GM20000 (cell line): ENCODE measurements around the gene LCA5.

Experiments used
- DNase-seq: peaks from one replicate; pipeline ENCODE4 v3.0.0; 2012; ENCODE audit warnings: low spot score
- TF ChIP-seq, protein P1 (sequence below): IDR thresholded peaks from 2 replicates; pipeline ENCODE4 v1.5.1; 2012; ENCODE audit warnings: mild to moderate bottlenecking, control low read depth; ENCODE audit errors: extremely low read depth, missing control alignments

LCA5 gene

DNA sequence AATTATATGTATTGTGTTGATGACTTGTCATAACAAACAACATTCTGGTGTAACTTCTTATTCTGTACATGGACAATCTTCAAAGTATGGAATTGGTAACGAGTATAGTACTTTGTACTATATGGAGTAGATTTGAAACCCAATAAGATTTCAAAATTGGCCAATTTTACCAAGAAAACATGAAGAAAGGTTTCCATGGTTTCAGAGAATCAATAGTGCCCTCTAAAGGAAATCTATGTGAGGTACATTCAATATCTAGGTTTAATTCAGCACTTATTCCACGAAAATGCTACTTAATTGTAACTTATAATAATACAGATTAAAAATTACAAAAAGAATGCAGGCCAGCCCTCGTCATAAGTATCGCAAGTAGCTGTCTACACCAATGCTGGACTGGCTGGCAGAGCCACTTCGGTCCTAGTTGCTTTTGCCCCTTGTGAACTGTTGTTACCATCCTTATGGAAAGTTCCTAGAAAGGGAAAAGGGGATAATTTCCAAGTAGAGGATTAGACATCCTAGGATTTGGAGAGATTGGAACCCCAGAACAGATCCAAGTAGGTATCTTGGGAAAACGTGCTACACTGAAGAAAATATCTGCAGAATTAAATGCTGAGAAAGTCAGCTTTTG lies 70.9 kb downstream of the LCA5 start:
- TF ChIP-seq, protein P1, sequence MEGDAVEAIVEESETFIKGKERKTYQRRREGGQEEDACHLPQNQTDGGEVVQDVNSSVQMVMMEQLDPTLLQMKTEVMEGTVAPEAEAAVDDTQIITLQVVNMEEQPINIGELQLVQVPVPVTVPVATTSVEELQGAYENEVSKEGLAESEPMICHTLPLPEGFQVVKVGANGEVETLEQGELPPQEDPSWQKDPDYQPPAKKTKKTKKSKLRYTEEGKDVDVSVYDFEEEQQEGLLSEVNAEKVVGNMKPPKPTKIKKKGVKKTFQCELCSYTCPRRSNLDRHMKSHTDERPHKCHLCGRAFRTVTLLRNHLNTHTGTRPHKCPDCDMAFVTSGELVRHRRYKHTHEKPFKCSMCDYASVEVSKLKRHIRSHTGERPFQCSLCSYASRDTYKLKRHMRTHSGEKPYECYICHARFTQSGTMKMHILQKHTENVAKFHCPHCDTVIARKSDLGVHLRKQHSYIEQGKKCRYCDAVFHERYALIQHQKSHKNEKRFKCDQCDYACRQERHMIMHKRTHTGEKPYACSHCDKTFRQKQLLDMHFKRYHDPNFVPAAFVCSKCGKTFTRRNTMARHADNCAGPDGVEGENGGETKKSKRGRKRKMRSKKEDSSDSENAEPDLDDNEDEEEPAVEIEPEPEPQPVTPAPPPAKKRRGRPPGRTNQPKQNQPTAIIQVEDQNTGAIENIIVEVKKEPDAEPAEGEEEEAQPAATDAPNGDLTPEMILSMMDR: no peak
- DNase-seq: peak; percentile 33

DNA sequence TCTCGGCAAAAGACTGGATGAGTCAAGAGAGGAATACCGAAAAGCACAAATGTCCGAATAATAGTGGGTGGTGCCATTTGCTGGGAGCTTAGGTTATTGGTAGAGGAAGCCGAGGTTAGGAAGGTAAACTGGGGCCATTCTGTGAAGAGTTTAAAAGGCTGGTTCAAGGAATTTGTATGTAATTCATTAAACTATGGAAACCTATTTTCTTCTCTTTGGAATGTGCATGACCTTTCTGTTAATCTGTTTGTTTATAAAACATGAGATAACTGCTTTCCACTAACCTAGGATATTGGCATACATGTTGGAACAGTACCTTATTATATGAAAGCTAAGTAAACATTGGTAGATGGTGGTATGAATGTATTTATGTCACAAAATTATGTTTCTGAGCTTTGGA lies 71.8 kb downstream of the LCA5 start:
- TF ChIP-seq, protein P1: no peak
- DNase-seq: no peak

DNA sequence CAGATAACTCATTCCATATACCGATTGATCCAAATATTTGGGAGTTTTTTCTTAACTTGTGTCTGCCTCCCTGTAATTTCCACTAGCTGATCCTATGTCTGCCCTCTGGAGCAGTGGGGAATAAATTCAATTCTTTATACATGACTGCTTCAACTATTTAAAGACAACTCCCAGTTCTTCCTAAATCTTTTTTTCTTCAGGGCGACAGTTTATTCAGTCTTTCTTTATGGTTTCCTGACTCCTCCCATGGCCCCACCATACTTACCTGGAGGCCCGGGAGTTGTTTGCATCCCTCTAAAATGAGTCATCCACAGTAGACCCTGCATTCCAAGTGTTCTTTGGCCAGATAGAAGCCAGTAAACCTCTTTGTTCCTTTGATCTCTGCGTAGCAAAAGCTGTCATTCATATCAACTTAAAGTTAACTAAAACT lies 73.6 kb downstream of the LCA5 start:
- DNase-seq: no peak

DNA sequence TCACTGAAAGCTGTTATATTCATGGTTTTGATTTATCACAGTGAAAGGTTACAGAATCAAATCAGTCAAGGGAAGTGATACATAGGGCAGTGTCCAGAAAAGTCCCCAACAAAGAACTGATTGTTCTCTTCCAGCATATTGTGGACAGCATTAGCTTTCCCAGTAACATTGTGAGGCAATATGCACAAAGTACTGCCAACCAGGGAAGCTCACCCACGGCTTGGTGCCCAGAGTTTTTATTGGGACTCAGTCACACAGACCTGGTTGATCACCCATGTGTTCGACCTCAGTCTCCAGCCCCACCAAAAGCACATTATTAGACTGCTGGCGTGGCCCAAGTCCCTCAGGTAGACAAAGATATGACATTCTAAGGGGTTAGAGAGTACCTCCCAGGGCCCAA lies 76.0 kb downstream of the LCA5 start:
- no peak for DNase-seq
- TF ChIP-seq, protein P1: no peak

More for the DNA sequence above, 73.6 kb downstream of the LCA5 start:
- TF ChIP-seq, protein P1: no peak

DNA sequence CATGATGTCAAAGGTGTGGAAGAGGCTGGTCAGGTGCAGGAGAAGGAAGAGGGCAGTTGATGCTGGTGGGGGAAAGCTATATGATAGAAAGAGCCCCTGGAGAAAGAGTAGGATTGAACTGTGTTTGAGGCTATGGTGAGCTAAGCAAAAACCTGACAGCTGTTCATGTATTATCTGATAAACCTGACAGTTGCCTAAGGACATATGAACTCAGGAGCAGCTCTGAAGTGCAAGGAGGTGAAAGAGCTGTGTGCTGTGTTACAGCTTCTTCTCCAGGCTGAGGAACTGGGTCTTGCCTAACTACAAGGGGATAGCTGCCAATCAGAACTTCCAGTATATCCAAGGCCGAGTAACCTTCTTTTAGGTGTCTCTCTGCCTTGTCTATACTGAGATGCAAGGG lies 81.8 kb downstream of the LCA5 start:
- TF ChIP-seq, protein P1: no peak
- no peak for DNase-seq

DNA sequence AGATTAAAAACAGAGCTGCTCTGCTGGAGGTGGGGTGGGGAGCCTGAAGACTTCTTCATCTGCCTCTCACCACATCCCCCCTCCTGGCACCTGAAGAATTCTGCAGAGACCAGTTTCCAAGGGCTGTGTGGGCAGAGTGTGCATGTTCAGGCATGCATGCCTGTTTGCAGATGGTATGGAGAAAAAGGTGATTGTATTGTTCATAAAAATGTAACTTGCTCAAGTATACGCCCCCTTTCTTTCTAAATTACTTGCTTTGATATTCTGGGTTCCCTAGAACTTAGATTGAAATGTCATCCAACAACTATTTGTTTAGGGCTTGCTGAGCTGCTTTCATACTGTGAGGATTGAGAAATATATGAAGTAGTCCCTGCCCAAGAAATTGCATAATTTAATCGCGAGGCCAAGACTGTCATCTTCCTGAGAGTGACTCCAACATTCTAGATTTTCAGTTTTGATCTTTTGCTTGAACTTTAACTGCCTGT lies 83.6 kb downstream of the LCA5 start:
- TF ChIP-seq, protein P1: no peak
- DNase-seq: no peak

DNA sequence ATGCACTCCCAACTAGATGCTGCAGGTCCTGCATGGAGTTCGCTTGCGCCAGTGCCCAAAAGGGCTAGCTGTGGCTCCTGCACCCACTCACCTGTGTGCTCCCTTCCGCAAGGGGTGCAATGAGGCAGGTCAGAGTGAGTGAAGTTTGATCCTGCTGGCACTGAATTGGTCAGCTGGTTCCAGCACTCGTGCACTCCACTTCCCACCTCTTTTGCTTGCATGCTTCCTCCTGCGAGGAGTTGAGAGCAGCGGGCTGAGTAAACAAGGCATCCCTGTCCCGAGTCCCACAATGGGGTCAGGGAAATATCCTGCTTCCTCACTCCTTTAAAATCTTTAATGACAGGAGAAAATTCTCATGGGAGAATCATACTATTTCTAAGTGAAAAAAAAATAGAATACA lies 86.2 kb downstream of the LCA5 start:
- TF ChIP-seq, protein P1: no peak
- DNase-seq: no peak
